Tibial nerve (tissue), 4 donors: ENCODE results near the gene ARID5A. TPM values are rescaled to one million over a fixed set of nuclear protein-coding genes. Genes with fewer than 3 reads are reported as not detected.

Source experiments
- DNase-seq, 2 donors: peaks; one replicate each; pipeline ENCODE4 v3.0.0-alpha.2; 2019; ENCODE audit warnings: low spot score in 2 of 2
- H3K27ac ChIP-seq, 4 donors: fragments of 200-600 bp; sonication (generic) in 3 of 4; one replicate each; pipeline ENCODE4 v1.5.1; 2017 to 2019; ENCODE audit warnings: mild to moderate bottlenecking in 1 of 4
- H3K27me3 ChIP-seq, 2 donors: fragments of 200-600 bp; sonication (generic) in 1 of 2; one replicate each; pipeline versions ENCODE4 v1.5.1 to v1.6.0; 2017 to 2019
- H3K36me3 ChIP-seq, 3 donors: fragments of 200-600 bp; sonication (generic); one replicate each; pipeline ENCODE4 v1.5.1; 2018 to 2019
- H3K4me1 ChIP-seq, 4 donors: fragments of 200-600 bp; sonication (generic) in 3 of 4; one replicate each; pipeline ENCODE4 v1.5.1; 2017 to 2019
- H3K4me3 ChIP-seq, 4 donors: fragments of 200-600 bp; sonication (generic) in 3 of 4; one replicate each; pipeline ENCODE4 v1.5.1; 2017 to 2019; ENCODE audit warnings: mild to moderate bottlenecking in 1 of 4, moderate library complexity in 1 of 4
- H3K9me3 ChIP-seq, 4 donors: fragments of 200-600 bp; sonication (generic) in 3 of 4; one replicate each; pipeline ENCODE4 v1.5.1; 2017 to 2019
- EP300 ChIP-seq, 2 donors: sonication (generic); formaldehyde crosslinking; IDR thresholded peaks; one replicate each; pipeline ENCODE4 v1.6.1; 2017; ENCODE audit warnings: antibody characterized with exemption in 2 of 2, mild to moderate bottlenecking in 1 of 2
- POLR2A ChIP-seq, 2 donors: fragments of 450-650 bp; IDR thresholded peaks; one replicate each; pipeline ENCODE4 v1.6.1; 2017; ENCODE audit warnings: antibody characterized with exemption in 2 of 2, mild to moderate bottlenecking in 2 of 2, moderate library complexity in 2 of 2
- whole genome bisulfite sequencing, 2 donors: methylation state at CpG; one replicate each; pipeline ENCODE4 v1.1.5; 2018; 5-methylcytosine and 5-hydroxymethylcytosine counted together
- total RNA-seq, 4 donors: library from RNA; depleted of rRNA; stranded (reverse); fragments of >200 nt; gene quantifications; one replicate each; pipeline ENCODE4 v1.1.0, GENCODE V29; 2016
- TF ChIP-seq, protein P1 (sequence below), 5 experiments: fragments of 200-600 bp in 3 of 5; fragments of 450-650 bp in 2 of 5; sonication (generic) in 3 of 5; IDR thresholded peaks; one replicate each; pipeline ENCODE4 v1.5.1; 2016 to 2019; ENCODE audit warnings: antibody characterized with exemption in 5 of 5, mild to moderate bottlenecking in 3 of 5, moderate library complexity in 2 of 5

The ARID5A gene
- total RNA-seq, 4 donors from 2014 or later = 23.8 to 56.4 (median 40.3) TPM

- TF ChIP-seq EP300 (IDR thresholded peaks at IDR 0.05) = no peak
- TF ChIP-seq, protein P1, sequence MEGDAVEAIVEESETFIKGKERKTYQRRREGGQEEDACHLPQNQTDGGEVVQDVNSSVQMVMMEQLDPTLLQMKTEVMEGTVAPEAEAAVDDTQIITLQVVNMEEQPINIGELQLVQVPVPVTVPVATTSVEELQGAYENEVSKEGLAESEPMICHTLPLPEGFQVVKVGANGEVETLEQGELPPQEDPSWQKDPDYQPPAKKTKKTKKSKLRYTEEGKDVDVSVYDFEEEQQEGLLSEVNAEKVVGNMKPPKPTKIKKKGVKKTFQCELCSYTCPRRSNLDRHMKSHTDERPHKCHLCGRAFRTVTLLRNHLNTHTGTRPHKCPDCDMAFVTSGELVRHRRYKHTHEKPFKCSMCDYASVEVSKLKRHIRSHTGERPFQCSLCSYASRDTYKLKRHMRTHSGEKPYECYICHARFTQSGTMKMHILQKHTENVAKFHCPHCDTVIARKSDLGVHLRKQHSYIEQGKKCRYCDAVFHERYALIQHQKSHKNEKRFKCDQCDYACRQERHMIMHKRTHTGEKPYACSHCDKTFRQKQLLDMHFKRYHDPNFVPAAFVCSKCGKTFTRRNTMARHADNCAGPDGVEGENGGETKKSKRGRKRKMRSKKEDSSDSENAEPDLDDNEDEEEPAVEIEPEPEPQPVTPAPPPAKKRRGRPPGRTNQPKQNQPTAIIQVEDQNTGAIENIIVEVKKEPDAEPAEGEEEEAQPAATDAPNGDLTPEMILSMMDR (IDR thresholded peaks at IDR 0.05) = no peak
- TF ChIP-seq POLR2A (IDR thresholded peaks at IDR 0.05) = no peak
- Histone ChIP-seq H3K27me3 (no peaks in the 10 kb centered on the region), H3K27ac (no peak overlapping the region), H3K9me3 (no peaks in the 10 kb centered on the region), H3K36me3 (no peaks in the 10 kb centered on the region), H3K4me3 (no peak overlapping the region), H3K4me1 (peaks cover 0 to 20% (median 16%) of the 10 kb centered on the region in 4 donors)
- 69 to 88% methylated on average over 6 of the region's 6 CpGs for WGBS, 2 donors
- no peak for DNase-seq
Observed at GRCh38 chr2:96510931-96511595, 25.5 kb upstream of the ARID5A start.

DNA sequence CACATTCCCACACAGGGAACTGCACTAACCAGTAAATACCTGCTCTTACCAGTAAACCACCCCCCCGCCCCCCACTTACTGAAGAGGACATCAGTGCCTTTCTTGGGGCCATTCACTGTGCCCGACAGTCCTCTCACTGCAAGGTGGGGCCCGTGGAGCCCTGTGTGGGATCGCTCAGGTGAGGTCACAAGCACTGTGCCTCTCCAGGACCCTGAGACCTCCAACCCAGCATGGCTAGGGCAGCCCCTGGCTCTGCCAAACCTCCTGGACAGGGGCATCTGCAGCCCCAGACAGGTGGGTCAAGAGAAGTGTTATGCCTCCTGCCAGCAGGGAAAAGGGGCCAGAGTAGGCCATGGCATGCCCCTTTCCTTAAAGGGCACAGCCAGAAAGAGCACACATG, 24.7 kb upstream of the ARID5A start:
- WGBS, 2 donors = 79 to 86% methylated on average over 3 to 4 of the region's 4 CpGs
- Histone ChIP-seq H3K9me3 (peaks cover 0 to 1% (median 0%) of the 10 kb centered on the region in 4 donors), H3K4me3 (no peak overlapping the region), H3K36me3 (no peaks in the 10 kb centered on the region), H3K4me1 (peaks cover 0 to 20% (median 16%) of the 10 kb centered on the region in 4 donors), H3K27ac (no peak overlapping the region), H3K27me3 (no peaks in the 10 kb centered on the region)
- no peak for DNase-seq
- TF ChIP-seq EP300 (IDR thresholded peaks at IDR 0.05) (no peak), POLR2A (IDR thresholded peaks at IDR 0.05) (no peak)
- TF ChIP-seq, protein P1 (IDR thresholded peaks at IDR 0.05) = no peak

DNA sequence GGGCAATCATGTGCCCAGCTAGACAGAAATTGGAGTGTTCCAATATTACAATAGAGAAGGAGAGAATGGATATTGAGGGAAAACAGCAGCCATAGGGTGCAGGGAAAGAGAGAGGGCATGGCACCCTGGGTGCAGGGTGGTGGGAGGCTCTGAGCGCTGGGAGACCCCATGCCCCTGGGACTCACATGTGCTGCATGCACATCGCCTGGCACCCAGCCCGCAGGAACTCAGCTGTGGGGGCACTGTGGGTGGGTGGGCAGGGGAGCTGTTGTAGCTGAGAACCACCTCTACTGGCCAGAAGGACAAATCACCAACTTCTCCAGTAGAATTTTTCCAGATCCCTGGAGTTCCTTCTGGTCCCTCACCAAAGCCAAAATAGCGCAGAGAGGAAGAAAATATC, 24.2 kb upstream of the ARID5A start:
- DNase-seq = no peak
- Histone ChIP-seq H3K4me3 (no peak overlapping the region), H3K36me3 (no peaks in the 10 kb centered on the region), H3K27ac (no peak overlapping the region), H3K27me3 (no peaks in the 10 kb centered on the region), H3K9me3 (peaks cover 0 to 6% (median 0%) of the 10 kb centered on the region in 4 donors), H3K4me1 (peaks cover 0 to 20% (median 16%) of the 10 kb centered on the region in 4 donors)
- no peak for TF ChIP-seq EP300 (IDR thresholded peaks at IDR 0.05)
- no peak for TF ChIP-seq POLR2A (IDR thresholded peaks at IDR 0.05)
- TF ChIP-seq, protein P1 (IDR thresholded peaks at IDR 0.05) = no peak
- WGBS, 2 donors = 79 to 89% methylated on average over 4 of the region's 4 CpGs

DNA sequence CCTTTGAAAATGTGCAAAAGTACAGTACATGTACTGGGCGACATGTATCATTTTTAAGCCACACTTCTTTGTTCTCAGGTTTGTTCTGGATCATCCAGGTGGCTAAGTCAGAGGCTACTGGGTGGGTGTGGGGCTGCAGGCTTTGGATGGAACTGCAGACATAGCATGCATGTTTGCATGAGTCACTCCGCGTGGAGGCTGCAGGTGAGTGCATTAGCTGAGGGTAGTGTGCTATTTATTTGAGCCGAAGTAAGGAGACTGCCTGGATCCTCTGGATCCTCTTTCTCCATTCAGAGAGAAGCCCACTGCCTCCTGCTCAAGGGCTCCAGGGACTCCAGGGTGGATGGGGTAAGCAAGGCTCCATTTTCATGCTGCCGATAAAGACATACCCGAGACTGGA, 22.0 kb upstream of the ARID5A start:
- Histone ChIP-seq H3K36me3 (no peaks in the 10 kb centered on the region), H3K27ac (no peak overlapping the region), H3K9me3 (peaks cover 0 to 8% (median 0%) of the 10 kb centered on the region in 4 donors), H3K27me3 (no peaks in the 10 kb centered on the region), H3K4me3 (no peak overlapping the region), H3K4me1 (no peaks in the 10 kb centered on the region)
- TF ChIP-seq EP300 (IDR thresholded peaks at IDR 0.05) = no peak
- TF ChIP-seq POLR2A (IDR thresholded peaks at IDR 0.05) = no peak
- TF ChIP-seq, protein P1 (IDR thresholded peaks at IDR 0.05) = no peak
- no peak for DNase-seq
- 86 to 95% methylated on average over 6 of the region's 6 CpGs for WGBS, 2 donors

DNA sequence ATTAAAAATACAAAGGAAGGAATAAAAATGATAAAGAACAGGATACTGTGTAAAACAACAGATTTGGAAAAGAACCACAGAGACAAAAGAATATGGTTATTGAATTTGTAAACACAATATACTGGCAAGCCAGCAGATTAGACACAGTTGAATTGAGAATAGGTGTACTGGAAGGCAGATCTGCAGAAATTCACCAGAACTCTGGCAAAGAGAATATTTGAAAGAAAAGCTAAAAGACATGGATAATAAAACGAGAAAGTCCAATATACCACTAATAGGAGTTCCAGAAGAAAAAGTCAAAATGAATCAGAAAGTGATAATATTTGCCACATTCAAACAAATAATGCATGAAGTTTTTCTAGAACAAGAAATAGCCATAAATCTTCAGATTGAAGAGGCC, 19.5 kb upstream of the ARID5A start:
- Histone ChIP-seq H3K36me3 (no peaks in the 10 kb centered on the region), H3K27ac (no peak overlapping the region), H3K4me1 (no peaks in the 10 kb centered on the region), H3K4me3 (no peak overlapping the region), H3K9me3 (peaks cover 0 to 8% (median 0%) of the 10 kb centered on the region in 4 donors), H3K27me3 (no peaks in the 10 kb centered on the region)
- TF ChIP-seq, protein P1 (IDR thresholded peaks at IDR 0.05) = no peak
- TF ChIP-seq POLR2A (IDR thresholded peaks at IDR 0.05) (no peak), EP300 (IDR thresholded peaks at IDR 0.05) (no peak)
- 85 to 94% methylated on average over 1 of the region's 1 CpG for WGBS, 2 donors
- no peak for DNase-seq
